GM21737 (cell line): ENCODE results near the gene C16orf54.
"Not testable (repeated sequence)": the region's sequence is repeated elsewhere in the genome, so short reads cannot be mapped to it uniquely, and the experiment has no call there.

Experiments used
- ATAC-seq: cut with Tn5 transposase; IDR thresholded peaks from one replicate; pipeline ENCODE4 v1.9.1; 2021; ENCODE audit warnings: mild to moderate bottlenecking, moderate library complexity; ENCODE audit not compliant: unreplicated experiment

The C16orf54 gene

GRCh38 chr16:29742683-29743275 lies 3.0 kb downstream of the C16orf54 start:
- no peak for ATAC-seq

- ATAC-seq: not testable (repeated sequence)
Observed at GRCh38 chr16:29740630-29741015, 5.2 kb downstream of the C16orf54 start.

- ATAC-seq: not testable (repeated sequence)
Observed at GRCh38 chr16:29739927-29740629, 5.7 kb downstream of the C16orf54 start.

GRCh38 chr16:29738514-29738913 lies 7.3 kb downstream of the C16orf54 start:
- no peak for ATAC-seq

- no peak for ATAC-seq
Observed at GRCh38 chr16:29737713-29738112, 8.1 kb downstream of the C16orf54 start.

GRCh38 chr16:29736764-29737163 lies 9.0 kb downstream of the C16orf54 start:
- ATAC-seq: no peak

- ATAC-seq: no peak
Observed at GRCh38 chr16:29736112-29736511, 9.7 kb downstream of the C16orf54 start.

GRCh38 chr16:29734786-29735185 lies 11.0 kb downstream of the C16orf54 start:
- no peak for ATAC-seq

- peak; percentile 63 for ATAC-seq
Observed at GRCh38 chr16:29731768-29732601, 13.8 kb downstream of the C16orf54 start.

- no peak for ATAC-seq
Observed at GRCh38 chr16:29730649-29731048, 15.1 kb downstream of the C16orf54 start.

- ATAC-seq: no peak
Observed at GRCh38 chr16:29729116-29729521, 16.7 kb downstream of the C16orf54 start.

GRCh38 chr16:29727452-29727851 lies 18.3 kb downstream of the C16orf54 start:
- ATAC-seq: no peak

GRCh38 chr16:29726845-29727377 lies 18.9 kb downstream of the C16orf54 start:
- ATAC-seq: no peak

GRCh38 chr16:29721167-29721879 lies 24.5 kb downstream of the C16orf54 start:
- not testable (repeated sequence) for ATAC-seq

- no peak for ATAC-seq
Observed at GRCh38 chr16:29720703-29721102, 25.1 kb downstream of the C16orf54 start.

- no peak for ATAC-seq
Observed at GRCh38 chr16:29719063-29719462, 26.7 kb downstream of the C16orf54 start.

- ATAC-seq: no peak
Observed at GRCh38 chr16:29717113-29717512, 28.7 kb downstream of the C16orf54 start.

GRCh38 chr16:29714972-29715371 lies 30.8 kb downstream of the C16orf54 start:
- ATAC-seq: no peak

GRCh38 chr16:29714396-29714795 lies 31.4 kb downstream of the C16orf54 start:
- no peak for ATAC-seq

- no peak for ATAC-seq
Observed at GRCh38 chr16:29712809-29713208, 33.0 kb downstream of the C16orf54 start.
